Glomerular visceral epithelial cell (primary cell): ENCODE data around the gene OGFR.

Source experiments
- DNase-seq: peaks from one replicate; pipeline ENCODE4 v3.0.0-alpha.2; 2016; ENCODE audit errors: extremely low spot score

OGFR gene

DNA sequence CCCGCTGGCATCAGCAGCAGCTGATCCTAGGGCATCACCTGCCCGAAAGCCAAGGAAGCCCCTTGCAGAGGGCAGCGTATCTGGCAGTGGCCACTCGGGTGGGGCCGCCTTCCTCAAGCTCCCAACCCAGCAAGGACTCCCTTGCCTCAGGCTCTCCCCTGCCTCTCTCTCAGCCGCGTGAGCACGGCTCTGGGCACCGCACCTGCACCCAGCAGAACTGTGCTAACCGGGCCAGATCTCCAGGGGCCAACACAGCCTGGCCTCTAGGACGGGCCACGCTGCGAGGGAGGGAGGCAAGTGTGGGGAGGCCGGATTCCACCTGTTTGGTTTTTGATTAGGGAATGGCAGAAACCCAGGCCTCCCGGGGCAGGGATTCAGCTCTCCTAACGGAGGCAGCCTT lies 20.1 kb upstream of the OGFR start:
- no peak for DNase-seq

DNA sequence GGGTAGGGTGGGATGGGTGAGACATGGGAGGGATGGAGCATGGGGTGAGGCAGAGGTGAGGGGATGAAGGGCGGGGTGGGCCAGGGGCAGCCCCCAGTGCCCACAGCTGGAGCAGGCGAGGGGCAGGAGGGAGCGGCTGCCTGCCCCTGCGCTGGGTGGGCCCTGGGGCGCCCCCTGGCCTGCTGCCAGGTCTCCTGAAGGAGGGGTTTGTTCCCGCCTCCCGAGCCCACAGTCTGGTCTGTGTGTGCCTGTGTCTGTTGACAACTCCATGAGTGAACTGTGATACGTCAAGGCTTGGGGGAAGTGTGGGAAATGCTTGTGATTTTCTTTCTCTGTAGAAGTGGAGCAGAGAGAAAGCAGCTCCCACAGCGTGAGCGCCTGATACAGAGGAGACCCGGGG lies 19.2 kb upstream of the OGFR start:
- no peak for DNase-seq

DNA sequence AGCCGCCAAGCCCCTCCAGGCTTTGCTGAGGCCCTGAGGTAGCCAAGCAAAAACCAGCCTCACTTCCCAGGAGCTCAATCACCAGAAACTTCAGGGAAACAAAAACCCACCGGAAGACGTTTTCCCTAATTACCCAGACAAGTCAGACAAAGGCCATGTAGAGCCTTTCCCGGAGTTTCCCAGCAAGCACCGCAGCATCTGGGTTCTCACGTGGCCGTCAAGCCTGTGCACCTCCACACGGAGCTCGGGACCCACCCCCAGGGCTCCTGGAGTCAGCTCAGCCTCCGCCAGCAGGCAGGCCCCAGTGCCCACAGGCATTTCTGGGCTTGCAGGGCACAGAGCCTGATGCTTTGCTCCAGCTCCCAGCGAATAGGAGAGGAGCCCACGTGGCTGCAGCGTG lies 18.5 kb upstream of the OGFR start:
- no peak for DNase-seq

DNA sequence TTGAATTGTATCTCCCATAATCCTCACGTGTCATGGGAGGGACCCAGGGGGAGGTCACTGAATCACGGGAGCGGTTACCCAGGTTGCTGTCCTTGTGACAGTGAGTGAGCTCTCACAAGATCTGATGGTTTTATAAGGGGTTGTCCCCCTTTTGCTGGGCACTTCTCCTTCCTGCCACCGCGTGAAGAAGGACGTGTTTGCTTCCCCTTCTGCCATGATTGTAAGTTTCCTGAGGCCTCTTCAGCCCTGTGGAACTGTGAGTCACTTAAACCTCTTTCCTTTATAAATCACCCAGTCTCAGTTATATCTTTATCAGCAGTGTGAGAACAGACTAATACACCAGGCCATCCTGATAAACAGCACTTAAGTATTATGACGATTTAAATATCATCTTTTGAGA lies 17.3 kb upstream of the OGFR start:
- no peak for DNase-seq

DNA sequence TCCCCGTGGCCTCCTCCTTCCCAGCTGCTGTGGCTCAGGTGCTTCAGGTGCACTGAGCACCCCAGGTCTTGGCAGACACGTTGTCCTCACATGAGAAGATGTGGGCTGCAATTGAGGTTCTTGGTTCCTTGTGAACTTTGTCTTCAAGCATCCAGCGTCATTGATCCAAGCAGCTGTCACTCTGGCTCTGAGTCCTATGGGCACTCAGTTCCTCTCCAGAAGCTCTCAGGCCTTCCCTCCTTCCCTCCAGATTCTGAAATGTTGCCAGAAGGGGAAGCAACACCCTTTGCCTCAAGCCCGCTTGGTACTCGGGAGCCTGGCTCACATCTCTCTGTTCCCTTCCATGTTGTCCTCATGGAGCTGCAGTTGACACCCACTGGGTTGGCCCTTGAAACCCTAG lies 16.8 kb upstream of the OGFR start:
- DNase-seq, result no peak

DNA sequence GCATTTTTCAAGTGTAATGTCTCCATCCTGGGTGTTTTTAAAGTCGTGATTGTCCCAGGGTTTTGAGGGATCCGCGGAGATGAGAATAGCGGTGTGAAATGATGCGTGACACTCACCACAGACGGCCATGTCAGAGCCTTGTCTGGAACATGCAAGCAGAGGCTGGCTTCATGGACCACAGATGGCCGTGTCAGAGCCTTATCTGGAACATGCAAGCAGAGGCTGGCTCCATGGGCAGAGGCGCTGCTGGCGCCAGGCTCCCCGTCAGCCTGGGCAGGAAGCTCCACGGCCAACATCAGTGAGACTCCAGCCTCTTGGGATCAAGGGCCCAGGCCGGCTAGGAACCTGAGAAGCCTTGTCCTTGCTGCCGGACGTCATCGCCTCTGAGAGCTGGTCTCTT lies 16.0 kb upstream of the OGFR start:
- DNase-seq, result peak; percentile 53

DNA sequence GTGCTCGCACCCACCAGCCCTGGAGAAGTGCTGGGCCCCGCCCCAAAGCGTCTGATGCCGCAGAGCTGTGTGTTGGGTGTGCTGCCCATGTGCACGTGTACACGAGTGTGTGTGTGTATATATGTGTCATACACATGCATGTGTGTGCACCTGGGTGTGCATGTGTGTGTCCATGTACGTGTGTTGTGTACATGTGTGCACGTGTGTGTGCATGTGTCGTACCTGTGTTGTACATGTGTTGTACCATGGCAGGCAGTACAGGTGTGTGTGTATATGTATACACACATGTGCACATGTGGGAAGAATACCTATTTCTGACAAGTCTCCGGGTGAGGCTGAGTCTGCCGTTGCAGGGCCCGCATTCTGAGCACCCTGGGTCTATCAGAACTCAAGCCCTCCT lies 14.6 kb upstream of the OGFR start:
- DNase-seq, result no peak

DNA sequence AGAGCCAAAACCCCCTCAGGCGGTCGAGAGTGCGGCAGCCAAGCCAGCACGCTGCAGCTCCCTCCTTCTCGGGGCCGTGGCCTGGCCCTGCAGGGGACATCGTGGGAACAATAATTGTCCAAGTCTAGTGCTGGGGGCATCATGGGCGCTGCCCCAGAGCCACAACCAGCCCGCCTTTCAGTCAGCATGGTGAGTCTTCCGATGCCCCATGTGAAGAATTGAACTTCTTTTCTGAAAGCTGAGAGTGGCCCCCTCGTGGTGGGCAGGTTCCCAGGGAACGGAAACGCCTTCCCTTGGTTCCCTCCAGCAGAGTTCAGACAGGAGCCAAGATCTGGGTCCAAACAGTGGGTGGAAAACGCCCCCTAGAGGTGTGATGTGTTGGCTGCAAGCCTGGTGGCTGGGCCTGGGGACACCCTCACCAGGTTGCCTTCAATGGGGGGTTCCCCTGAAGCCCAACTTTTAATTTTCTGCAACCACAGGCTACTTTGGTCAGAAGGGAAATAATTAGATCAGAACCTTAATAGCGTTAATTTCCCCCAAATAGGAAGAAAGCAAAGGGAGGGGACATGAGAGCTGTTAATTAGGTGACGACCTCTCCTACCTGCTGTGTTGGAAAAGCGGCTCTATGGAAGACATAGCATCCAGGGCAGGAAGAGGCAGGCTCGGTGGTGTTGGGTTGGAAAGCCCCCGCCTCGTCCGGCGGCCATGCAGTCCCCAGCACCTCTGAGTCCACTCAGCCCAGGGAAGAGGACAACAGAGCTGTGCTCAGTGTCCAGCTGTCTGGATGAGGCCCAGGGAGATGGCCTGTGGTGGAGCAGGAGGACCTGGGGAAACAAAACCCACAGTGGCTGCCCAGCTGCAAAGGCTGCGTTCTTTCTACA lies 13.1 kb upstream of the OGFR start:
- peak; percentile 90 for DNase-seq

DNA sequence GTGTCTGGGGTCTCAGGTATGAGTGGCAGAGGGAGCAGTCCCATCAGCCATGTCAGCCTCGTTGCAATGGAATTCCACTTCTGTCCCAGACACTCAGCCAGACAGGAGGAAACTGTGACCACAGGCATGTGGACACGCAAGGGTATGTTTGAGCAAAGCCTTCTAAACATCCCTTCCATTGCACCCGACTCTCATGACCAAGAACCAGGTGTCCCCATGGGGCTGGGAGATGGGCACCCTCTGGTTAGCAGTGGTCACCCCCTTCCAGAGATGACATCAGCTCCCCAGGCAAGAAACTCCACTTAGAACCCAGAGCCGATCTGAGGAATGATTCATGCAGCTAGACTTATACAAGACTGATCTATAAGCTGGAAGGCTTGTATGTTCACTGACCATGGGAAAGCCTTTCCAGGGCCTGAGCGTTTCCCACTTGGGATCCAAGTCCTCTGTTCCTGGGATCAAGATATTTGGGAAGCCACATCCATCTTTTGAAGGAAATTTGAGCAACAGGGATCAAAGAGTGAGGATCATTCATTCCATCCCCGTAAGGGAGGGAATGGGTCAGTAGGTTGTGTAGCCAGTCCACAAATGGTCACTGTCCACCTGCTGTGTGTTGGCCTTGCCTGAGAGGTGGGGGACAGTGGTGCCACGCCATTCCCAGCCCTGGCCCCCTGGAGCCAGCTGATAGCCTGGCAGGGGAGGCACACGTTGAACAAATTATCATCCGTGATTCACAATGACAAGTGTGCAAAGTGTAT lies 12.3 kb upstream of the OGFR start:
- DNase-seq, result peak; percentile 95

DNA sequence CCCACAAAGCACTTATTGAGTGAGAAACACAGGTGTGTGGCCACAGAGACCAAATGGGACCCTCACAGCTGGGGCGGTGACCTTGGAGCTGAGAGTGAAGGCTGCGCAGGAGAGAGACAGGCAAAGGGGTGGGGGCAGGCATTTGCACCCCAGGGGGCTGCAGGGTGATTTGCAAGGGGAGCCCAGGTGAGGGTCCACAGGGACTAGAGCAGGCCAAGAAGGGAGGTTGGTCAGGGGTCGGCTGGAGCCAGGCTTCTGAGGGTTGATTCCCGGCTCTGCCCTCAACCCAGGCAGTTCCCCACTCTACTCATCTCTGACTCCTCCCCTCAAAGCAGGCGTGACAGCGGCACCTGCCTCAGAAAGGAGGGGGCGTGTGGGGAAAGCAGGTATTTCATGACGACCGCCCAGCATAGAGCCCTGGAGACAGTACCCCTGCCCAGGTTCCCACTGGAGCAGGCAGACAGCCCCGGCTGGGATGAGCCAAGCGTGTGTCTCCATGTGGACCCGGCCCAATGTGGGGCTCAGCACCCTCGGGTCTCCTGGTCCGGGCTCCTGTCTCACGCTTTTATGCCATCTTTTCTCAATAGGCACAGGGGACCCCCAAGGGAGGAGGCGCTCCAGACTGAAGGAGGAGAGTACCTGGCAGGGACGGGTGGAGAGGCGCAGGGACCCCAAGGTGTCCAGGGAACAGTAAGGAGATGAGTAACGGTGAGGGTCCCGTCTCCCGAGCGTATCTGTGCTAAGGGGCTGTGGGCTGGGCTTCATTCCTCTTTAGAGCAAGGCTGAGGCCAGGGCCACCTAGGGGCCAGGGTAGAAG lies 11.5 kb upstream of the OGFR start:
- no peak for DNase-seq

DNA sequence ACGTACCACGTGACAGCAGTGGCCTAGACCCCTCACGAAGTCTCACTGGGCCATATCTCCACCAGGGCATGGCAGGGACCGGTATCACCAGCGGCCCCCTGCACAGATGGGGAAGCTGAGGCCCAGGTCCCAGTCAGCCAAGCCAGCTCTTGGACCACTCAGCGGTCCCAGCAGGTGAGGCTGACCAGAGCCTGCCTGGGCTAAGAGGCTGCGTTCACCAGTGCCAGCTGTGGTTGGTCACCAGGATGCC lies 11.0 kb upstream of the OGFR start:
- no peak for DNase-seq

DNA sequence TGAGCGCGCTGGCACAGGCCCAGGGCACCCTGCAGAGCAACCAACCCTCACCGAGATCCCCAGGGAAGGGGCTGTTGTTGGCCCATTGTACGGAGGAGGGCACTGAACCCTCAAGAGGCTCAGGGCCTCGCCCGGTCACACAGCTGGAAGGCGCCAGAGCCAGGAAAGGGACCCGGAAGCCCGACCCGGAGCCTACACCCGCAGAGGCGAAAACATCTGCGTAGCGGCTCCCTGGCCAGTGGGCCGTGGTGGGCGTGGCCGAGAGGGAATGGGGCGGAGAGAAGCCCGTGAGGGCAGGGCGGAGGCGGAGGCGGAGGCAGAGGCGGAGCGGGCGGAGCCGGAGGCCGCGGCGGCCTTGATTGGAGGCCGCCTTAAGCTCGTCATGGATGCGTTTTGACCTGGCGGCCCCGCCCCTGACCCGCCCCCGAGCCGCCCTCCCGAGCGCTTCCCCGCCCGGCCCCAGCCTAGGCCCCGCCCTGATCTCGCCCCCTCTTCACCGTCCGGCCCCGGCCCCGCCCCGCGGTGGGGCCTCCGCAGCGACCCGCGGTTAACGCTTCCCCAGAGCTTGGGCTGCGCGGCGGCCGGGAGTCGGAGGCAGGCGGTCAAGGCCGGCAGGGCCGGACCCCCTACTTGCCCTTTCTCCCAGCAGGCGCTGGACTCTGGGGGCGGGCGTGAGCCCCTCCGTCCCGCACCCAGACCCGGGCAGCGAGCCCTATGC lies 10.5 kb upstream of the OGFR start:
- DNase-seq, result peak; percentile 99

DNA sequence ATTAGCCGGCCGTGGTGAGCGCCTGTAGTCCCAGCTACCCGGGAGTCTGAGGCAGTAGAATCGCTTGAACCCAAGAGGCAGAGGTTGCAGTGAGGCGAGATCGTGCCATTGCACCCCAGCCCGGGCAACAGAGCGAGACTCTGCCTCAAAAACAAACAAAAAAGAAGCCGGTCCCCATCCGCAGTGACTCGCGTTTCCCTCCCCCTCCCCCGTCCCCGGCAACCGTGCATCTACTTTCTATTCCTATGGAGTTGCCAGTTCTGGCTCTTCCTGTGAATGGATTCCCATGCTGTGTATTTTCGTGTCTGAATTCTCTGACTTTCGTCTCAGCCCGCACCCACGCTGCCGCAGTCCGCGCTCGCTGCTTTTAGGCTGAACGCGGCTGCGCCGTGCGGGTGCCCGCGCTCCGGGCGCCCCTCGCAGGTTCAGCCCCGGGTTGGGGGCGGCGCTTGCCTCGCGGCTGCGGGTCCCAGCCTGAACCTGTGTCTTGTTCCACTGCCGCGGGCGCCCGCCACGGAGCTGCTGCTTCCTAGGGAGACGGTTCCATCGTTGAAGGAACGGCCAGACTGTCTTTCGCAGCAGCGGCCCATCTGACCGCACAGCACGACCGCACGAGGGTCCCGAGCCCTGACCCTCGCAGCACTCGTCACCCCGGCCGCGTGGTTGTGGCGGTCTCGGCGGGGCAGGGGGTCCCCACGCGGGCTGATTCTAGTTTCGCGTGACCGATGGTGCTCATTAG lies 9.4 kb upstream of the OGFR start:
- DNase-seq, result peak; percentile 58

DNA sequence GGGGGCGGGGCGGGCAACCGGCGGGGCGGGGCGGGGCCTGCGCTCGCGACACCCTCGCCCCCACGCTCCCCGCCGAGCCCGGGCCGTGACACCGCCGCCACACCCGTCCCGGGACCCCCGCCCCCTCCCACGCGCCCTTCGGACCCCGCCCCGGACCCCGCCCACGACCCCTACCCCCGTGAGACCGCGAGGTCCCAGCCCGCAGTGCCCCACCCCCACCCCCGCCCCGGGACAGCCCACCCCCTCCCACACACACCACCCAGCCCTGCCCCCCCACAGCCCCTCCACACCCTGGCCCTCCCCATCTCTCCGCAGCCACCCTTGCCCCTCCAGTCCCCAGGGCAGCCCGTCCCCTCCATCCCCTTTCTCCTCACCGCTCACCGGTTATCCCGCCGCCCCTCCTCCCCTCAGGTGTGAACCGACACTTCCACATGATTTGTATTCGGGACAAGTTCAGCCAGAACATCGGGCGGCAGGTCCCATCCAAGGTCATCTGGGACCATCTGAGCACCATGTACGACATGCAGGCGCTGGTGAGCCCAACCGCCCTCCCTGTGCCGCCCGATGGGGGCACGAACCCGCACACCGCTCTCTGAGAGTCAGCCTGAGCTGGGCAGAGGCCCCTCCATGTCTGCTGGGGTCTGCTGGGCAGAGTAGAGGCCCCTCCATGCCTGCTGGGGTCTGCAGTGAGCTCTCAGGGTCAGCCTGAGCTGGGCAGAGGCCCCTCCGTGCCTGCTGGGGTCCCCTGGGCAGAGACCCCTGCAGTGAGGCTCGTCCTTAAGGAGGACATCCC lies 7.7 kb upstream of the OGFR start:
- DNase-seq, result no peak

DNA sequence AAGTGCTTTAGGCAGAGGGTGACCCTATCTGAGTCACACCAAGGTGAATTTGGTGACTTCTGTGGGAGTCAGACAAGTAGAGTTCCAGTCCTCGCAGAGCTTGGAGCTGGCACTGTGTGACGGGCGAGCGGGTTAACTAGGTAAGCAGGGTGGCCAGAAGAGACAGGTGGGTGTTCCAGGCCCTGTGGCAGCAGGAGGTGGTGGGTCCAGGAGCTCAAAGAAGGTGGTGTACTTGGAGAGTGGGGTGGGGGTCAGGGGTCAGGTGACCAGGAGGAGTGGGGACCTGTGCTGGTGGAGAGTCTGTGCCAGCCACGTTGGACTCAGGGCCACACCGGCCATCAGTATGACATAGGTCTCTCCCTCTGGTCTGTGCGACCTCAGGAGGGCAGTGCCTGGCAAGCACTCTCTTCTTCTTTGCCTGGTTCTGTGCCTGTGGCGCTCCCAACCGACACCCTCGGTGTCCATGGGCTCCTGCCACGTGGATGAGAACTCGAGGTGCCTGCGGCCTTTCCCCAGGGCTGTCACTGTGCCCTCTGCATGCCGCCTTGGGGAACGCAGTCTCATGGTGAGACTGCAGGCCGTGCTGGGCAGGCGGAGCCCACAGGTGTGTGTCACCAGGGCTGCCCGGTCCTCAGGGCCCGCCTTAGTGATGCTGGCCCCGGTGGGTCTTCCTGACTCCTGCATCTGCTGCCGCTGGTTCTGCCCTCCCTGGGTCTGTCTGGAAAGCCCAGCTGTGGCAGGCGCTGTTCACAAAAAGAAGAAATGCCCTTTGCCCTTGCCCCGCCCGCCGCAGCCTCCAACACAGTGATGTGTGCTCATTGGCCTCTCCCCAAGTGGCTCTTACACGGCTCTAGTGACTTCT lies 6.7 kb upstream of the OGFR start:
- DNase-seq, result no peak

DNA sequence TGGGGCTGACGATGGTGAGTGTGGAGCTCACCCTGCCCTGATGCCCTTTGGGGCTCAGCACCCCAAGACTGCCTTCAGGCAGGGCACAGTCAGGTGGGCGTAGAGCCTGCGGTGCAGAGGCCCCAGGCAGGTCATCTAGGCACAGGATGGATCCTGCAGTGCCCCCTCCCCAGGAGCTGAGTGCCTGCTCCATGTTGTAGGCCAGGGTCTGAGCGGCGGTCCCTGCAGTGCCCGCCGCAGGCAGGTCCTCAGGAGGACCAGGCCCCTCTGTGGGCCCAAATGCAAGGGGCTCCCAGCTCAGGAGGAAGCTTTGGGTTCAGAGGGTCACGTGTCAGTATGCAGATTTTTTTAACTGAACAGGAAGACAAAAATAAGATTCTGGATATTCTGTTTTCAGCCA lies 5.6 kb upstream of the OGFR start:
- no peak for DNase-seq

DNA sequence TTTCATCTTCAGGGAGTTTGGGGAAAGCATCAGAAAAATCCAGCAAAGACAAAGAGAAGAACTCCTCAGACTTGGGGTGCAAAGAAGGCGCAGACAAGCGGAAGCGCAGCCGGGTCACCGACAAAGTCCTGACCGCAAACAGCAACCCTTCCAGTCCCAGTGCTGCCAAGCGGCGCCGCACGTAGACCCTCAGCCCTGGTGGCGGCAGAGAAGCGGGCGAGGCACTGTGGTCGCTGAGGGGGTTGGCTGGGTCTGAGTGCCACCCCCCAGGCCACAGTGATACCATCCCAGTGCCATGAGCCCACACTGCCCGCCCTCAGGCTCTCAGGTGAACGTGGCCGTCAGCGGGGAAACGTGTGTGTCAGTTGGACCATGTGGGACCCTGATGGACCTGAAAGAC lies 5.2 kb upstream of the OGFR start:
- no peak for DNase-seq

DNA sequence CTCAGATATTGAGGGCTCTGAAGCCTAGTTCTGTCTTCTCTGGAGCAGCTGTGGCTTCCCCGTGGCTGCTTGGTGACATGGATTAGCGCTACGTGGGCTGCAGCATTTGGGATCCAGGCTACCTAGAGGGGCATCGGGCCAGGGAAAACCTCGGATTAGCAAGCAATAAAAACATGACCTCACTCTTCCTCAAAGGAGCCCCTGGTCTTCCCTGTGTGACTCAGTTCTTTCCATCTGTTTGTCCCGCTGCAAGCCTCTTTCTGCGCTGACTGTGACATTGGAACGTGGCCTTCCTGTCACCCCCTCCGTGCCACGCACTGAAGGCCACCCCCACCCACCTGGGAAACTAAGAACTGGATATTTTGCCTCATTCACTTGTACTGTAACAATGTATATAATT lies 4.8 kb upstream of the OGFR start:
- DNase-seq, result no peak
